Fibroblast of lung (primary cell): ENCODE measurements around the gene USH2A. TPM values are rescaled to one million over a fixed set of nuclear protein-coding genes. Genes with fewer than 3 reads are reported as not detected.

Experiments used
- DNase-seq, 2 donors: peaks; one replicate each; pipeline versions ENCODE4 v3.0.0 to v3.0.0-alpha.2; 2010; ENCODE audit warnings: low read depth in 2 of 2
- H2AFZ ChIP-seq: 2 replicates; pipeline ENCODE4 v1.5.1; 2012; ENCODE audit warnings: low read length, control low read depth, inconsistent platforms
- H3K27ac ChIP-seq: 2 replicates; pipeline ENCODE4 v1.5.1; 2011; ENCODE audit warnings: low read length, control low read depth; ENCODE audit not compliant: insufficient read depth
- H3K27me3 ChIP-seq: 2 replicates; pipeline ENCODE4 v1.5.1; 2011; ENCODE audit warnings: mild to moderate bottlenecking, low read length; ENCODE audit not compliant: control insufficient read depth, insufficient read depth
- H3K36me3 ChIP-seq: 2 replicates; pipeline ENCODE4 v1.5.1; 2011; ENCODE audit warnings: low read length; ENCODE audit not compliant: control insufficient read depth, insufficient read depth
- H3K4me1 ChIP-seq: 2 replicates; pipeline ENCODE4 v1.5.1; 2011; ENCODE audit warnings: low read length; ENCODE audit not compliant: control insufficient read depth, insufficient read depth; ENCODE audit errors: extremely low read depth
- H3K4me2 ChIP-seq: 2 replicates; pipeline ENCODE4 v1.5.1; 2011; ENCODE audit warnings: low read length, control low read depth; ENCODE audit not compliant: insufficient read depth; ENCODE audit errors: extremely low read depth
- H3K4me3 ChIP-seq, 4 experiments: fragments of 200-600 bp in 1 of 4; sonication (generic) in 1 of 4; replicated peaks in 1 of 4; 2 replicates each; pipeline ENCODE4 v1.5.1; 2011 to 2016; ENCODE audit warnings: low read length in 4 of 4, low read depth in 3 of 4, mild to moderate bottlenecking in 3 of 4, control low read depth in 2 of 4, inconsistent platforms in 1 of 4, mixed read lengths in 1 of 4; ENCODE audit not compliant: insufficient read depth in 1 of 4; ENCODE audit errors: control extremely low read depth in 1 of 4
- H3K79me2 ChIP-seq: 2 replicates; pipeline ENCODE4 v1.5.1; 2012; ENCODE audit warnings: mild to moderate bottlenecking, low read length, inconsistent platforms; ENCODE audit not compliant: control insufficient read depth, insufficient read depth
- H3K9ac ChIP-seq: 2 replicates; pipeline ENCODE4 v1.5.1; 2011; ENCODE audit warnings: mild to moderate bottlenecking, low read length, control low read depth; ENCODE audit not compliant: insufficient read depth
- H3K9me3 ChIP-seq: 2 replicates; pipeline ENCODE4 v1.5.1; 2012; ENCODE audit warnings: low read depth, low read length; ENCODE audit not compliant: control insufficient read depth, insufficient read depth
- H4K20me1 ChIP-seq: 2 replicates; pipeline ENCODE4 v1.5.1; 2011; ENCODE audit warnings: low read length; ENCODE audit not compliant: control insufficient read depth, insufficient read depth; ENCODE audit errors: extremely low read depth
- EZH2 ChIP-seq: IDR thresholded peaks from 2 replicates; pipeline ENCODE4 v1.5.1; 2012; ENCODE audit warnings: low read length, control low read depth, mild to moderate bottlenecking; ENCODE audit errors: missing control alignments
- polyA plus RNA-seq, 2 donors: library from polyadenylated mRNA; depleted of rRNA in 1 of 2; stranded (reverse) in 1 of 2; unstranded in 1 of 2; fragments of >200 nt; gene quantifications; 2 replicates each; pipeline ENCODE4 v1.2.1, GENCODE V29; 2011 to 2012; ENCODE audit warnings: missing spikeins in 1 of 2
- total RNA-seq: library from RNA; depleted of rRNA; stranded (reverse); fragments of >200 nt; gene quantifications from 2 replicates; pipeline ENCODE4 v1.2.1, GENCODE V29; 2014
- TF ChIP-seq, protein P1 (sequence below), 2 donors: IDR thresholded peaks in 1 of 2; conservative IDR thresholded peaks in 1 of 2; 1 replicate in 1 of 2; 2 replicates in 1 of 2; pipeline ENCODE4 v1.5.1; 2011 to 2012; ENCODE audit warnings: low read length in 2 of 2, control low read depth in 1 of 2, inconsistent platforms in 1 of 2, low read depth in 1 of 2, mild to moderate bottlenecking in 1 of 2

The USH2A gene
- total and polyA plus RNA-seq, 2 donors (not counting 1 experiment from before 2014, with no cell fraction given) = under 0.01 to 0.01 TPM

DNA sequence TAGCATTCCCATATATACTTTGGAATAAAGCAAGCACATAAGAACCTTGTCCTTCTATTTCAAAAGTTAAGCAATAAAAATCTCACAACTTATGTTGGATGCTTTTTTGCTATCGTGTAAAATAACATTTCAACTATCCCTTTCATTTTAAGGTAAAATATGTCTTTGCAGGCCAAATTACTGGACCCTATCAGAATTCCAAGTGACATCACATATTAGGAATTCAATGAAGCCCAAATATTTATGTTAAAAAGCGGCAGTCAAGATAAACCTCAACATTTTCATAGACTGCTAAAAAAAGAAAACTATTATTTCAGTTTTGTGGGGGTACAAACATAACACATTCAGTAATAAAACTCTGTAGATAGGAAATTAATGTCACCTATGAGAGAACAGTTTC, 604.1 kb downstream of the USH2A start:
- H3K27me3 ChIP-seq = no peaks in the 10 kb centered on the region
- no peak overlapping the region for H2AFZ ChIP-seq
- H4K20me1 ChIP-seq = no peaks in the 10 kb centered on the region
- H3K27ac ChIP-seq = no peak overlapping the region
- TF ChIP-seq EZH2 = no peak
- TF ChIP-seq, protein P1, sequence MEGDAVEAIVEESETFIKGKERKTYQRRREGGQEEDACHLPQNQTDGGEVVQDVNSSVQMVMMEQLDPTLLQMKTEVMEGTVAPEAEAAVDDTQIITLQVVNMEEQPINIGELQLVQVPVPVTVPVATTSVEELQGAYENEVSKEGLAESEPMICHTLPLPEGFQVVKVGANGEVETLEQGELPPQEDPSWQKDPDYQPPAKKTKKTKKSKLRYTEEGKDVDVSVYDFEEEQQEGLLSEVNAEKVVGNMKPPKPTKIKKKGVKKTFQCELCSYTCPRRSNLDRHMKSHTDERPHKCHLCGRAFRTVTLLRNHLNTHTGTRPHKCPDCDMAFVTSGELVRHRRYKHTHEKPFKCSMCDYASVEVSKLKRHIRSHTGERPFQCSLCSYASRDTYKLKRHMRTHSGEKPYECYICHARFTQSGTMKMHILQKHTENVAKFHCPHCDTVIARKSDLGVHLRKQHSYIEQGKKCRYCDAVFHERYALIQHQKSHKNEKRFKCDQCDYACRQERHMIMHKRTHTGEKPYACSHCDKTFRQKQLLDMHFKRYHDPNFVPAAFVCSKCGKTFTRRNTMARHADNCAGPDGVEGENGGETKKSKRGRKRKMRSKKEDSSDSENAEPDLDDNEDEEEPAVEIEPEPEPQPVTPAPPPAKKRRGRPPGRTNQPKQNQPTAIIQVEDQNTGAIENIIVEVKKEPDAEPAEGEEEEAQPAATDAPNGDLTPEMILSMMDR (conservative IDR thresholded peaks at IDR 0.05 in 1 of 2, IDR thresholded peaks at IDR 0.05 in 1 of 2; ENCODE audit: low read depth in 1 of 2, low read length in 2 of 2) = no peak
- H3K9ac ChIP-seq = no peak overlapping the region
- peak overlapping the region in 1 of 4 experiments; percentile 3 for H3K4me3 ChIP-seq
- H3K36me3 ChIP-seq = no peaks in the 10 kb centered on the region
- H3K79me2 ChIP-seq = no peaks in the 10 kb centered on the region
- H3K4me1 ChIP-seq = no peaks in the 10 kb centered on the region
- H3K4me2 ChIP-seq = peak overlapping the region; percentile 32
- peak; percentile 53 to 62 for DNase-seq
- H3K9me3 ChIP-seq = no peaks in the 10 kb centered on the region

DNA sequence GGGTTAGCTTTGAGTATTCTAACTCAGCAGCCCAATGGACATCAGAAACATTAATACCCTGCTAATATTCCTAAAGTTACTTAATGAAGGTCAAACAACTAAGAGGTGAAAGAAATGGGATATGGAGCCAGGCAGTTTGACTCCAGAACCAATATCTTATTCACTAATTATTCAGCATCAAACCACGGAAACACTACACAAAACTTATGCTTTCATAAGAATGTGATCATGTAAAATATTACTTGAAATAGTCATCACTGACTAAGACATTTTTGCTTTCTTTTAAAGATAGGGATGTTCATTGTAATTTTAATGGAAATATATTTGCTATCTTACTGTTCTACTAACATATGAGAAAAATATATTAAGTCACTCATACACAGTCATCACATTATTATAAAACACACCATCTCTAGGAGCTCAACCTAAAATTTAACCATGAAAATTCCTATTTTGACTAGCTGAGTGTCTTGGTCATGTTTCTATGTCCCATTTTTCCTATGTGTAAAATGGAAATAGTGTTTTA, 615.3 kb downstream of the USH2A start:
- no peaks in the 10 kb centered on the region for H3K9me3 ChIP-seq
- no peak overlapping the region for H3K4me3 ChIP-seq
- H3K4me2 ChIP-seq = no peak overlapping the region
- H3K36me3 ChIP-seq = no peaks in the 10 kb centered on the region
- H3K27me3 ChIP-seq = no peaks in the 10 kb centered on the region
- no peak for TF ChIP-seq EZH2
- TF ChIP-seq, protein P1 (conservative IDR thresholded peaks at IDR 0.05 in 1 of 2, IDR thresholded peaks at IDR 0.05 in 1 of 2; ENCODE audit: low read depth in 1 of 2, low read length in 2 of 2) = no peak
- H3K79me2 ChIP-seq = no peaks in the 10 kb centered on the region
- H3K27ac ChIP-seq = no peak overlapping the region
- H3K4me1 ChIP-seq = no peaks in the 10 kb centered on the region
- DNase-seq = peak in 1 of 2 donors; percentile 8
- H4K20me1 ChIP-seq = no peaks in the 10 kb centered on the region
- no peak overlapping the region for H3K9ac ChIP-seq
- H2AFZ ChIP-seq = no peak overlapping the region

DNA sequence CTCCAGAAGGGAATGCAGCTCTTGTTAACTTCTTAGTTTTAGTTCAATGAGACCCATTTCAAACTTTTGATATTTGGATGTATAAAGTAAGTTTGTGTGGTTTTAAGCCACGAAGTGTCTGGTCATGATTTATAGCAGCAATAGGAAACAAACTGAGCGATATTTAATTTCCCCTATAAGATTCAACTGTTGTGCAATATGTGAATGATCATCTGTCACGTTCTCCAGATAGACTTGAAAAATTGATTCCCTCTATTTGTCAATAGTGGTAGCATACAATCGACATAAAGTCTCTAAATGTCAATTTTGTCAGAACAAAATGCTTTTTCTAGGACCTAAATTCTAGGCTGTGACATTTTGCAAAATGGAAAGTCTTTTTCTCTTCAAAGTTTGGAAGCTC, 616.0 kb downstream of the USH2A start:
- Histone ChIP-seq H3K9ac (no peak overlapping the region), H3K36me3 (no peaks in the 10 kb centered on the region), H4K20me1 (no peaks in the 10 kb centered on the region), H3K4me3 (no peak overlapping the region), H3K27me3 (no peaks in the 10 kb centered on the region), H3K9me3 (no peaks in the 10 kb centered on the region), H2AFZ (no peak overlapping the region), H3K4me1 (no peaks in the 10 kb centered on the region), H3K4me2 (no peak overlapping the region), H3K27ac (no peak overlapping the region), H3K79me2 (no peaks in the 10 kb centered on the region)
- DNase-seq = no peak
- TF ChIP-seq, protein P1 (conservative IDR thresholded peaks at IDR 0.05 in 1 of 2, IDR thresholded peaks at IDR 0.05 in 1 of 2; ENCODE audit: low read depth in 1 of 2, low read length in 2 of 2) = no peak
- TF ChIP-seq EZH2 = no peak
